ENCODE measurements around the gene CFAP57.

CFAP57 gene

DNA sequence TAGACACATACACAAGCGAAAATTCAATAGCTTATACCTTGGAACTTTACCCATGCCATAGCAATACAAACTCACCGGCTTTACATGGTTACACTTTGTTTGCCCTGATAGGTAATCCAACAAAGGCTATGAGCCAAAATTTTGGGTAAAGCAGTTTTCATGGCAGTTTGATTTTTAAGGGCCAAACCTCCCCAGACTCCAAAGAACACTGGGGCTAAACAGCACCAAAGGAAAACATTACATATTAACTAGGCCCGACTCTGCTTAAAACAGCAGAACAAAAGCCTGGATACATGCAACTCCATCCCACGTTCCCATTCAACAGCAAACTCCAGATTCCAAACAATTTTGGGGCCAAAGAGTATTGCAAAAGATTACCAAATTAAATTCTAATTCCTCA lies 93.3 kb downstream of the CFAP57 start:
- TF ChIP-seq, protein P1, sequence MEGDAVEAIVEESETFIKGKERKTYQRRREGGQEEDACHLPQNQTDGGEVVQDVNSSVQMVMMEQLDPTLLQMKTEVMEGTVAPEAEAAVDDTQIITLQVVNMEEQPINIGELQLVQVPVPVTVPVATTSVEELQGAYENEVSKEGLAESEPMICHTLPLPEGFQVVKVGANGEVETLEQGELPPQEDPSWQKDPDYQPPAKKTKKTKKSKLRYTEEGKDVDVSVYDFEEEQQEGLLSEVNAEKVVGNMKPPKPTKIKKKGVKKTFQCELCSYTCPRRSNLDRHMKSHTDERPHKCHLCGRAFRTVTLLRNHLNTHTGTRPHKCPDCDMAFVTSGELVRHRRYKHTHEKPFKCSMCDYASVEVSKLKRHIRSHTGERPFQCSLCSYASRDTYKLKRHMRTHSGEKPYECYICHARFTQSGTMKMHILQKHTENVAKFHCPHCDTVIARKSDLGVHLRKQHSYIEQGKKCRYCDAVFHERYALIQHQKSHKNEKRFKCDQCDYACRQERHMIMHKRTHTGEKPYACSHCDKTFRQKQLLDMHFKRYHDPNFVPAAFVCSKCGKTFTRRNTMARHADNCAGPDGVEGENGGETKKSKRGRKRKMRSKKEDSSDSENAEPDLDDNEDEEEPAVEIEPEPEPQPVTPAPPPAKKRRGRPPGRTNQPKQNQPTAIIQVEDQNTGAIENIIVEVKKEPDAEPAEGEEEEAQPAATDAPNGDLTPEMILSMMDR (IDR thresholded peaks at IDR 0.05; ENCODE audit: borderline replicate concordance, insufficient read depth, low read depth, low read length) = no peak
- no peak overlapping the region for H3K4me3 ChIP-seq (ENCODE audit: low read depth, low read length)

DNA sequence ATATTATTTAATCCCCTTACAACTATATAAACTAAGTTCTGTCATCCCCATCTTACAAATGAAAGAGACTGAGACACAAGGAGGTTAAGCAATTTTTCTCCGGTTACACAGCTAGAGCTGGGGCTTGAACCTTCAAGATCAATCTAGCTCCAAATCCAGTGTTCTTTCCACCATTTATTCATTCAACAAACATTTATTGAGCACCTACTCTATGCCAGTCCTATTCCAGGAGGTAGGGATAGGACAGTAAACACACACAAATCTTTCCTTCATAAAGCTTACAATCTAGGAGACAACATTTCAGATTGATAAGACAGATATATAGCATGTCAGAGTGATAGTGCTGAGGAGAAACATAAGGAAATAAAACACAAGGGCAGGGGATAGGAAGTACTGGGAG lies 94.8 kb downstream of the CFAP57 start:
- TF ChIP-seq, protein P1 (IDR thresholded peaks at IDR 0.05; ENCODE audit: borderline replicate concordance, insufficient read depth, low read depth, low read length) = no peak
- H3K4me3 ChIP-seq (ENCODE audit: low read depth, low read length) = no peak overlapping the region

DNA sequence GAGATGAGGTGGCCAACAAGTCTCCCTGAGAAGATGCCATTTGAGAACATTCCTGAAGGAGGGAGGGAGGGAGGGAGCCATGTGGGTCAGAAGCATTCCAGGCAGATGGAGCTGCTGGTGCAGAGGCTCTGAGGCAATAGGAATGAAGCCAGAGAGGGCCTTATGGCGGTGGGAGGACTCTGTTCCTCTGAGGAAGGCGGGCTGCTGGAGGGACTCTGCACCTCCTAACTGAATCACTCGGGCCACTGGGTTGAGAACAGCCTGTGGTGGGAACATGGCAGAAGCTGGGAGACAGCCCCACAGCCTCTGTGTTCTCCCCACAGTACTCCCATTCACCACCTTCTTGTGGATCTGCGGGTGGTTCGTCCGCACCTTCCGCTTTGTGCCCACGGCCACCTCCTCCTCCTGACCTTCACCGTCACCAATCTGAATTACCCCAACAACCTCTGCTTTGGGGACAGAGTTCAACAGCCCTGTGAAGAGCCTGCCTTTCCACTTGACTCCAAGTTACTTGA lies 95.2 kb downstream of the CFAP57 start:
- TF ChIP-seq, protein P1 (IDR thresholded peaks at IDR 0.05; ENCODE audit: borderline replicate concordance, insufficient read depth, low read depth, low read length) = no peak
- H3K4me3 ChIP-seq (ENCODE audit: low read depth, low read length) = no peak overlapping the region

DNA sequence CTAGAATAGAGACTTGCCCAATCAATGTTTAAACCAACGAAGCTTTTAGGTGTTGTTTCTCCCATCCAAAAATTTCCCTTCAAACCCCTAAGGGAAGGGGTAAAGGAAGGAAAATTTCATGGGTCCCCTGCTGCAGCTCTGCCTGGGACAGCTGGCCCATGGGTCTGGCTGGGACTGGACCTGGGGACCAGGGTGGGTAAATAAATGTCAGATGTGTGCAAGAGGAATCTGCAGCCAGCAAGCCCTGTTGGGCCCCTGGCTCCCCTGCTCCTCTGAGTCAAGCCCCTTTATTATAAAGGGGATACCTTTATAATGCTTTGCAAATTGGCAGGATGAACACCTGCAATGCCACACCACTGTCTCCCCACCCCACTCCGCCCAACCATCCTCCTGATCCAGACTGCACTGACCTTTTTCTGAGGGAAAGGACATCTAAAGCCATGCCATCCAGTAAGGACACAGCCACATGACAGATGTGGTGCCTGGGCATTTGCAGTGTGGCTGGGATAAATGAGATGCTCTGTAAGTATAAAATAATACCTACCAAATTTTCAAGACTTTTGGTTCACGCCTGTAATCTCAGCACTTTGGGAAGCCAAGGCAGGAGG lies 95.8 kb downstream of the CFAP57 start:
- TF ChIP-seq, protein P1 (IDR thresholded peaks at IDR 0.05; ENCODE audit: borderline replicate concordance, insufficient read depth, low read depth, low read length) = no peak
- H3K4me3 ChIP-seq (ENCODE audit: low read depth, low read length) = no peak overlapping the region

DNA sequence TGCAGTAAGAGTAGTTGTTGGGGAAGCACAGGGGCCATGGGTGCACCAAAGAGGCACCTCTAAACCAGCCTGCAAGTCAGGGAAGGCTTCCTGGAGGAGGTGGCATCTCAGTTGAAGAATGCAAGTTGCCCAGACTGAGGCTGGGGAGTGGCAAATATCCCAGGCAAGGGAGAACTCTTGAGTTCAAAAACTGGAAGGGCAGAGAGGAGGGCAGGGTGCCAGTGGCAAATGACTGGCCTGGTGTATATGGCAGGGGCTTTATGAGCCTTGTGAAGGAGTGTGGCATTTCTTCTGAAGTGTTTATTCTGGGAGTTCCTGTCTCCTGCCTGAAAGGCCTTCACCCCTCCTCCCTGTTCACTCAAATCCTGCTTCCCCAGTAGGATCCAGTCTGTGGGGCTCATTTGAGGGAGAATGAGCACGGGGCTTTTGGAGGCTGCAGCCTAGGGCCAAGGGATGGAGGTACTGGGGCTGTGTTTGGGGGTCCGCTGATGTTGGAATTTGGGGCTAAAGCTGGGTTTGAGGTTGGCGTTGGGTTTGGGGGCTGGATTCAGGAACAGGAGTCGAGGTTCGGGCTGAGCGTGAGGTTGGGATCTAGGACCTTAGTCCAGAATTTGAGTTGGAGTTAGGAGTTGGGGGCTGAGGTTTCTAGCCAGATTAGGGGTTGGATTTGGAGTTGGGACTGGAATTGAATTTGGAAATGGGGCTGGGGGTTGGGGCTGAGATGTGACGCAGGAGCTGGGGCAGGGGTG lies 97.7 kb downstream of the CFAP57 start, which contains the start of gene TMEM125:
Gene TMEM125, plus strand, starts transcription at position 357 of the 749 bp plus-strand sequence. CDS start 2,740 bp downstream, outside the sequence.
- H3K4me3 ChIP-seq (ENCODE audit: low read depth, low read length) = no peak within 1 kb of the TSS
- TF ChIP-seq, protein P1 (IDR thresholded peaks at IDR 0.05; ENCODE audit: borderline replicate concordance, insufficient read depth, low read depth, low read length) = no peak

DNA sequence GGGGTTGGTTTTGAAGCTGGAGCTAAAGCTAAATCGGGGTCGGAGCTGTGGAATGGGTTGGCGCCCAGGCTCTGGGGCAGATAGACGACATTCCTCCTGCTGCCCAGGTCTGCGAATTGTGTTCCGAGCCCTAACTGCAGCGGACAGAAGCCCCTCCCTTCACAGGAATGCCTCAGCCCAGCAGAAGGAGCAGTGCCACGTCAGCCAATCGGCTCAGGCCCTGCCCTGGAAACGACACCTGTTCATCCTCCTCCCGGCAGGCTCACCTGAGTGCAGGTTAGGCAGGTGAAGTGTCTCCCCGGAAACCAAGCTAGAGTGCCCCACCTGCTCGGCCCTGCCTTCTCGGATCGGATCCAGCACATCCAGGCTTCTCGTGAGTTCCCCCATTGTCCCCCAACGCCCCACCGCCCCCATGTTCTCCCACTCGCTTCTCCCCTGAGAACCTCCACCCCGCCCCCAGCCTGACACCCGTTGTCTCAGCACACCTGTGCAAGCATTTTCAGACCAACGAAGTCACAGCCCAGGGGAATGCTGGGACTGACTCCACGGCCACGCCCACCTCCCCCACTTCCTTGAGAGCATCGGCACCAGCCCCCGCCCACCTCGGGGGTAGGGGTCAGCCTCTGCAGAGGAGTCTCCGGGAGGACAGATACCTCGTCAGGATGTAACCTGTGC lies 98.4 kb downstream of the CFAP57 start:
- TF ChIP-seq, protein P1 (IDR thresholded peaks at IDR 0.05; ENCODE audit: borderline replicate concordance, insufficient read depth, low read depth, low read length) = no peak
- no peak overlapping the region for H3K4me3 ChIP-seq (ENCODE audit: low read depth, low read length)
